ENCODE data around the gene POLQ.
"Not testable (repeated sequence)": the region's sequence is repeated elsewhere in the genome, so short reads cannot be mapped to it uniquely, and the experiment has no call there.

POLQ gene

GRCh38 chr3:121545574-121546455, at the start of gene POLQ:
POLQ (minus strand) TSS chr3:121545988; CDS start chr3:121545877, 111 bp downstream.
- in situ Hi-C loops (cut with MboI; ENCODE audit: low sequenced_read_pairs): no loop called here

- in situ Hi-C loops (cut with MboI; ENCODE audit: low sequenced_read_pairs): no loop called here
These were observed 49.1 kb upstream of the POLQ start for GRCh38 chr3:121594850-121595249.

GRCh38 chr3:121593806-121594205, 48.0 kb upstream of the POLQ start:
- in situ Hi-C loops (cut with MboI; ENCODE audit: low sequenced_read_pairs): not testable (repeated sequence)

DNA sequence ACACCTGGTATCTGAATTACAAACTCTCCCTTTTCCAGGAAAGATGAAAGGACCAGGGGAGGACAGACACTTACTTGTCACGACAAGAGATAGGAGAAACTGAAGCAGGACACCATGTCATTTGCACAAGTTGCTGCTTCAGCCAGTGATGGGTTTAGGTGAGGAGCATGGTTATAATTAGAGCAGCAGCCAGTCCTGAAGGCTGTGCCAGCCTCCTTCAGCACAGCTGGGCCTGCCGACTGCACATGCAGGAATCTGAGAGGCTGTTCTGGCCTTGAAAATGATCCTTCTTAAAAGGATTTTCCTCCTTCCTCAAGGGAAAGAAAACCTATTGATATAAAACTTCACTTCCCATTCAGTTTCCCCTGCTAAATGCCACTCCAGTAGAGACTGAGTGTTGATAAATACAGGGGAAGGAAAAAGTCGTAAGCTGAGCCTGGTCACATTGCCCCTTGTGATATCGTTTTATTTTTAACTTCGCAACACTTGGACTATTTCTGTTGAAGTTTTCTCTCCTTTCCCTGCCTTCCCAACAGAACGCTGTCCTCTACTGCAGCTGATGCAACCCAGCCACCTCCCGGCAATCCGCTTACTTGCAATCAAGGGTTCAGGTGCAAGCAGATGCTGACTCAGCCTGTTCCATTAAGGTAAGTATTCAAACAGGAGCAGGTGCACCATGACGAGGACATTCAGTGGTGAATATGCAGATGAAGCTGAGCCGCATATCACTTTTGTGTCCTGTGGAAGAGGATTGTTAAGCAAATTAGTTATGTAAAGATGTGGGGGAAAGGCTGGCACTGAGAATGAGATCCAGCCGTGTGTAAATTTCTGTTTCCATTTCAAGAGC, 47.3 kb upstream of the POLQ start, which contains the start of gene FBXO40:
Gene FBXO40, plus strand, starts transcription at position 524 of the 847 bp plus-strand sequence. CDS start 27,197 bp downstream, outside the sequence.
- in situ Hi-C loops (cut with MboI; ENCODE audit: low sequenced_read_pairs): no loop called here

DNA sequence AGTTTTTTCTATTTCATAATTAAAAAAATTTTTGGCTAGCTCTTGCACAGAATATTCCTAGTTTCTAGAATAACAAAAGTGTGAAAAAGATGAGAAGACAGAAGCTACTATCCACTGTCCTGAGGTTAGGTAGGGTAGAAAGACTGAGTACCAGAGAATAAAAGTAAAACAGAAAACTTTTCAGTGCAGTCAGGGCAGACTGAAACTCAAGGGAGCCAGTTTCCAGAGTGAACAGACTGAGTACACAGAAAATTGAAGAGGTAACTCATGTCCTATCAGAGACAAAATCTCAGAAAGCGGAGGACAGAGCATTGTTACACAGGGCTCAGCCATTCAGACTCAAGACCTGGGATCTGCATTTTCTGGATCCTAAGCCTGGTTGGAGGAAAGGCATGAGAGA, 38.6 kb upstream of the POLQ start:
- in situ Hi-C loops (cut with MboI; ENCODE audit: low sequenced_read_pairs): no loop called here

DNA sequence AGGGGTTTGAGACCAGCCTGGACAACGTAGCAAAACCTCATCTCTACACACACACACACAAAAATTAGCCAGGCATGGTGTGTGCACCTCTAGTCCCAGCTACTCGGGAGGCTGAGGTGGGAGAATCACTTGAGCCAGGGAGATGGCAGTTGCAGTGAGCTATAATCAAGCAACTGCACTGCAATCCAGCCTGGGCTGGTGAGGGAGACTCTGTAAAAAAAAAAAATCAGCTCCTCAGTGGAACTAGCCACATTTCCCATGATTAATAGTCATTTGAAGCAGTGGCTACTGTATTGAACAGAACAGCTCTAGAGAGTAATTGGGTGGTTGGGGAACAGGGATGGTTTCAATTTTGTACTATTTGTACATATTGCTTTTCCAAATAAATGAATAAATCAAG, 35.9 kb upstream of the POLQ start:
- in situ Hi-C loops (cut with MboI; ENCODE audit: low sequenced_read_pairs): no loop called here

- in situ Hi-C loops (cut with MboI; ENCODE audit: low sequenced_read_pairs): no loop called here
These were observed 28.7 kb upstream of the POLQ start for GRCh38 chr3:121574449-121574848.

DNA sequence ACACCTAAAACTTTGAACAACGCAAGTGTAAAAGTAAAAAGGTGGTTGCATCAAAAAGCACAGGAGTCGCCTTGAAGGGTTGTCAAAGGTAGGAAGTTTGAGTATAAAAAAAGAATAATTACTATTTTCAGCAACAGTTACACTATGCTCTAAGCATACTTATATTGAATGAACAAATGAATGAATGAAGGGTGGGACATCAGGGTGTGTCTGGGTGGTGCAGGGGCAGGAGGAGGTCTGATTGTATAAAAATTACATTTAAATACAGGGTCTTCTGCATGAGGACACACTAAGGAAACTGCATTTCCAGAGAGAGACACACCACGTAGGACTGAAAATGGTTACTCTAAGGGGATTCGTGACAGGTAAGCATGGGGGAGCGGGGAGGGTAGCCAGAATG, 21.9 kb upstream of the POLQ start, which contains the start of gene ARGFX:
Gene ARGFX, plus strand, starts transcription at position 301 of the 400 bp plus-strand sequence. CDS start 2,765 bp downstream, outside the sequence.
- in situ Hi-C loops (cut with MboI; ENCODE audit: low sequenced_read_pairs): no loop called here

DNA sequence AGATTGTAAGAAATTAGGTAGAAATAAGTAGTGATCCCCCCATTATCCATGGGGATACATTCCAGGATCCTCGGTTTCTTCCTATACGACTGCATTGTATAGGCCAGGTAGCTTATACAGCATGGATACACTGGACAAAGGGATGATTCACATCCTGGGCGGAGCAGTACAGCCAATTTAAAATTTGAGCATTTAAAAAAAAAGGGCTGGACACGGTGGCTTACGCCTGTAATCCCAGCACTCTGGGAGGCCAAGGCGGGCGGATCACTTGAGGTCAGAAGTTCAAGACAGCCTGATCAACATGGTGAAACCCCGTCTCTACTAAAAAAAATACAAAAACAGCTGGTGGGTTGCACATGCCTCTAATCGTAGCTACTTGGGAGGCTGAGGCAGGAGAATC, 21.0 kb upstream of the POLQ start:
- in situ Hi-C loops (cut with MboI; ENCODE audit: low sequenced_read_pairs): no loop called here

GRCh38 chr3:121562148-121562547, 16.4 kb upstream of the POLQ start:
- in situ Hi-C loops (cut with MboI; ENCODE audit: low sequenced_read_pairs): no loop called here

DNA sequence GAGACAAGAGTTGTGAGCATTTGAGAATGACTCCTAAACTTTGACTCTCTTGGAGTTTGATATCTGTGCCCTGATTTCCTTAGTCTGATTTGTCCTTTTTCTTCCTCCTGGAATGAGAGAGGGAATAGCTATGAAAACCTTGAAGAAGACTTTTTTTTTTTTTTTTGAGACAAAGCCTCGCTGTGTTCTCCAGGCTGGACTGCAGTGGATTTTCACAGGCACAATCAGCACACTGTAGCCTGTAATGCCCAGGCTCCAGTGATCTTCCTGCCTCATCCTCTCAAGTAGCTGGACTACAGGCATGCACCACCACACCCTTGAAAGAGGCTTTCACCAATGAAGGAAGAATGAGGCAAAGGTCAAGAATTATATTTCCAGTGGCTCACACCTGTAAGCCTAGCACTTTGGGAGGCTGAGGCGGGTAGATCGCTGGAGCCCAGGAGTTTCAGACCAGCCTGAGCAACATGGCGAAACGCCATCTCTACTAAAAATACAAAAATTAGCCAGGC, 11.7 kb upstream of the POLQ start:
- in situ Hi-C loops (cut with MboI; ENCODE audit: low sequenced_read_pairs): no loop called here

DNA sequence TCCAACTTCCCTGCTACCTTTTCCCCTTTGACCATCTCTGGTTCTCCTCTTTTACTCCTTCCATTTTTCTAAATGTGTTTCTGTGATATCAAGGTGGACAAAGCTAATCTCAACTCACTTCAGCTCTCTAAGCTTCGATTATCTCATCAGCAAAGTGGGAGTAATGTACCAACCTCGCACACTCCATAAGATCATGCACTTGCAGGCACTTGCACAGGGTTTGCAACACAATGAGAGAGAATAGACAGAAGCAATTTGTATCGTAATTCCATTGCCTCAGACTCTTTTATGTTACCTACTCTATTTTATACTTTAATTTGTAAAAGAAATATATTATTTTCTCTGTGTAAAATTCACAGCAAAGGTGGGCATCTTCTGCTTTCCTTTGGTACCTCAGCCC, 7.0 kb upstream of the POLQ start:
- in situ Hi-C loops (cut with MboI; ENCODE audit: low sequenced_read_pairs): no loop called here

GRCh38 chr3:121552379-121552778, 6.6 kb upstream of the POLQ start:
- in situ Hi-C loops (cut with MboI; ENCODE audit: low sequenced_read_pairs): no loop called here

DNA sequence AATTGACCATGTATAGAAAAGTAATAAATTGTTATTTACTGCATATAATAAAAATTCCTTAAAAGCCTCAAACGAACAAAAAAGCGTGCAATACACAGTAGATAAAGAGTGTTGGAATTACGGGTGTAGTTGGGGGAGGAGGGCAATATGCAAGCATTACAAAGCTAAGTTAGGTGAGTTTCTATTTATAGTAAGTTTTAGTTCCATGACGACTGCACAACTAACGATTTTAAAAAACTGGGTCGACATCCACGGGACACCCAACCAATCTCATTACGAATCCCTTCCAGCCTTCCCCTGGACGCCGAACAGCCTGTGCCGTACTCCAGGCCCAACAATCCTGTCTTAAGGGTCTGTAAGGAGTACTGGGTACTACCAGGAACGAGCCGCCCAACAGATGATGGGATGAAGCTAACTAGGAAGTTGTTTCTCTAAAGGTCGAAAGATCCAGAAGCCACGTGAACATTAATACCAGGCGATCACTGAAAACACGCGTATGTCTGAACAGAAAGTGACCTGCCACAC, 677 bp downstream of the POLQ start:
- in situ Hi-C loops (cut with MboI; ENCODE audit: low sequenced_read_pairs): no loop called here

- in situ Hi-C loops (cut with MboI; ENCODE audit: low sequenced_read_pairs): no loop called here
These were observed 2.9 kb downstream of the POLQ start for GRCh38 chr3:121542924-121543323.

DNA sequence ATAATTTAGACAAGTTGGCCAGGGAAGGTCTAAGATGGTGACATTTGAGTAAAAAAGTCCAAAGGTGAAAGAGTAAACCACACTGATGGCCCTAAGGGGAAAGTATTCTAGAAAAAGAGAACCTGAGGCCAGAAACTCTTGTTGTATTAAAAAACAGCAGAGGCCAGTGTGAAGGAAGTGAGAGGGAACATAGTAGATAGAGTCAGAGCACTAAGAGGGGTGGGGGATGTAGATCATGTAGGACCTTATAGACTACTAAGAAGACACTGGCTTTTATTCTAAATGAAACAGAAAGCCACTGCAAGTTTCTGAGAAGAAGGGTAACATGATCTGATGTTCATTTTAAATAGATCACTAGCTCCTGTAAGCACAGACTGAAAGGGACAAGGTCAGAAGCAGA, 14.5 kb downstream of the POLQ start:
- in situ Hi-C loops (cut with MboI; ENCODE audit: low sequenced_read_pairs): no loop called here

- in situ Hi-C loops (cut with MboI; ENCODE audit: low sequenced_read_pairs): no loop called here
These were observed 16.5 kb downstream of the POLQ start for GRCh38 chr3:121529308-121529707.

GRCh38 chr3:121520510-121520909, 25.3 kb downstream of the POLQ start:
- in situ Hi-C loops (cut with MboI; ENCODE audit: low sequenced_read_pairs): no loop called here

DNA sequence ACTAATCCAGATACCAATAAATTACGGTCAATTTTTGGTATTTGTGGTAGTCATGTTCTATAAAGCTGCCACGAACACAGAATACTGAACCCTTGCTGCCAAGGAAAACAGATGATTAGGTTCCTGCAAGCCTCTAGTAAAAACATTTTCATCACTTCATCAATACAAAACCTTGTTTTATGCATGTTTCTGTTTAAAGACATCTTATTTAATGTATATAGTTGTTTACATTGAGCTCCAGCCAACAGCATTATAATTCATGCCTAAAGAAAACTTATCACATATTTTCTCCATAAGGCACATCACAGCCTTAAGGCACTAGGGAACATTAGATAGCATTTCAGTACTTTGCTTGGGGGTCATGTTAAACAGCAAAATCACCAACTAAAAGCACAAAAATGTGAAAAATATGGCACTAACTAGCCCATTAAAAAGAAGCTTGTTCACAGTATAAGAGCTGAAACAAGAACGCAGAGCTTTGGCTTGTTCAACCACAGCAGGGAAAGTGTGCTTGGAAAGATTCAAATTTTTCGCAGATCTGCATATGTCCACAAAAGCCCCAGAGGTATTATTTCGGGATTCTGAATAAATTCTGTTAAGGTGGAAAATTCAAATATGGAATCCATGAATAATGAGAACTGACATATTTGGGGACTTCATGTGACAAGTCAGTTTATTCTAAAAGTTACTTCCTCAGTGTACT, 27.7 kb downstream of the POLQ start:
- in situ Hi-C loops (cut with MboI; ENCODE audit: low sequenced_read_pairs): no loop called here

GRCh38 chr3:121515862-121516261, 29.9 kb downstream of the POLQ start:
- in situ Hi-C loops (cut with MboI; ENCODE audit: low sequenced_read_pairs): no loop called here

DNA sequence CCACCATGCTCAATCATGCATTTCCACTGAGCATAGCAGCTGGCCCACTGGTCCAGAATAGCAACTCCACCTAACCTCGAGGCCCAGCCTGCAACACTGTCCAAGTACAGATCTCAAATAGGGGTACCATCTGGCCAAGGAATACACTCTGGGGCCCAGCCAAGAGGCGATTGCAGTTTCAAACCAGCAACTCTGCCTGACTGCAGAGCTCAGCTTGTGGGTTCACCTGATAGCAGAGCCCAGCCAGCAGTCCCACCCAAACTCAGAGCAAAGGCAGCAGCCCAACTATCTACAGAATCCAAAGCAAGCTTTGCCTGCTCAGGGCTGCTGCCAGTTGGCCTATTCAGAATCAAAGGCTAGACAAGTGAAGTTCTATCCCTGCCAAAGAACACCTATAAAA, 30.5 kb downstream of the POLQ start:
- in situ Hi-C loops (cut with MboI; ENCODE audit: low sequenced_read_pairs): no loop called here
